HG02852 (cell line): Measurements from ENCODE around the gene VCAM1.

Source experiments
- ATAC-seq: cut with Tn5 transposase; IDR thresholded peaks from one replicate; pipeline ENCODE4 v1.9.1; 2021; ENCODE audit warnings: mild to moderate bottlenecking, moderate library complexity; ENCODE audit not compliant: unreplicated experiment

VCAM1 gene

GRCh38 chr1:100722221-100722620 is 2.7 kb downstream of the VCAM1 start:
- no peak for ATAC-seq

DNA sequence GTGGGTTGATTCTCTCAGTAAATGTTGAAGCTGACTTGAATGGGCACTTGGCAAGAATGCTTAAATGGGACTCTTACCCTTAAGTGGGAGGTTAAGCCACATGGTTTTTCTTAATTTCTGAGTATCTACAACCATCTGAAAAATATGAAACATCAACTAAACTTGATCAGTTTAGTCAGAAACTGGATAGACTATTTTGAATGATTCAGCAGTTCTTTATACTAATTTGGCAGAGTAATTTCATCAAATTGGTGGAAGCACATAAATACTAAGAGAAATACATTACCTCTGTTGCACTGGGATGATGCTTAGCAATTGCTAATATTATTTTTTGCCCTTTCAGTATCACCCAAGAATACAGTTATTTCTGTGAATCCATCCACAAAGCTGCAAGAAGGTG is 4.7 kb downstream of the VCAM1 start:
- ATAC-seq, result no peak

- no peak for ATAC-seq
Observed at GRCh38 chr1:100730130-100730529, 10.6 kb downstream of the VCAM1 start.

DNA sequence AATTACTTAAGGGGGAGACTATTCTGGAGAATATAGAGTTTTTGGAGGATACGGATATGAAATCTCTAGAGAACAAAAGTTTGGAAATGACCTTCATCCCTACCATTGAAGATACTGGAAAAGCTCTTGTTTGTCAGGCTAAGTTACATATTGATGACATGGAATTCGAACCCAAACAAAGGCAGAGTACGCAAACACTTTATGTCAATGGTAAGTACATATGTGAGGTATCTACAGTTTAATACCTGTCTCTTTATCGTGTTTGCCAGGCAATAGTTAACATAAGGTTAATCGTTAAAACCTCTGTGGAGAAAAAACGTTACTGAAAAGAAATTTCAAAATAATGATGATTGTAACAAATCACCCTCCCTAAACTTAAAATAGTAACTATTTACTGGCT is 11.8 kb downstream of the VCAM1 start:
- no peak for ATAC-seq

GRCh38 chr1:100731758-100732157 is 12.2 kb downstream of the VCAM1 start:
- ATAC-seq, result no peak

DNA sequence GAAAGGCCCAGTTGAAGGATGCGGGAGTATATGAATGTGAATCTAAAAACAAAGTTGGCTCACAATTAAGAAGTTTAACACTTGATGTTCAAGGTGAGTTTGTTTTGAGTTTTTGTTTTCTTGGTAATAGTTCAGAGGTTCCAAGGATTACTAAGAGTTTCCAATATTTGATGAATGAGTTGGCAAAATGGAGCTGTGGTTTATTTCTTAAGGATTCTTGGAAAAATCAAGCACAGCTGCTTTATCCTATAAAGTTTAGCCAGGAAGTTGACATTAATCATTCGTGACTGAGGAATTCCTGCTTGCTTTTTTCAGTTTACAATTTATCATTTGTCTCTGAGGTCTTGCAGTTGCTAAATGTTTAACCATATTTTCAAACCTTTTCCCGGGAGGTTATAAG is 15.1 kb downstream of the VCAM1 start:
- no peak for ATAC-seq

GRCh38 chr1:100735244-100735643 is 15.7 kb downstream of the VCAM1 start:
- ATAC-seq, result no peak

GRCh38 chr1:100736324-100736723 is 16.8 kb downstream of the VCAM1 start:
- no peak for ATAC-seq

DNA sequence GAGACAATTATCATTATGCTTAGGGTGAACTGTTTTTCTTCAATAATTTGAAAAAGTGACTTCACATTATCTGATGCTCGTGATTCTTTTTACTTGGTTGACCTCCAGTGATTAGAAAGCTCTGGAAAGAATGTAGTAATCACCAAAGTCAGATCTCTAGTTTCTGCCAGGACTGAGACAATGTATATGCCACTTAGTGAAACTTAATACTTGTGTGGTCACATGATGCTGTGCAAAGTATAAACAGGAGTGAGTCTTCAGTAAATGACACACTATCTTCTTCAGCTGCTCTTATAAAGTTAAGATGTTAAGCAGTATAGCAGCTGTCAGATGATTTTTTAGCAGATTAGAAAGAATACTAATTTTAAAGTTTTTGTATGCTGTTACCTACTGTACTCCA is 17.2 kb downstream of the VCAM1 start:
- ATAC-seq, result no peak

- no peak for ATAC-seq
Observed at GRCh38 chr1:100746542-100746932, 27.0 kb downstream of the VCAM1 start.

DNA sequence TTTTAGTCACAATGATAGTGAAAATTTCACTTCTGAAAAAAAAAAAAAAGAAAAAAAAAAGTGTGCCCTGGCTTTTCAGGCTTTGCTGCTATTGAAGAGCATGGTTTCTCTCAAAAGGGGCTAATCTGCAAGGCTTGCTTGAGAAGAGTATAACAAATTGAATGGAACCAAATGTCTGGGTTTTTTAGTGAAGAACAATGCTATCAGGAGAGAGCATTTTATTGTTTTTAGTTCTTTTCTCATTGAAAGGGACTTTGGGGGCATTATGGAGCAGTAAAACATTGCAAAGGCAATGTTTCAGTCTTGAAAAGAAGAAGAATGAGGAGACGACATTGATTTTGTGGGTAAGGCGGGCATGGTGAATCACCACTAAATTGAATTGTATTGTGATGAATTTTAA is 28.2 kb downstream of the VCAM1 start:
- no peak for ATAC-seq

DNA sequence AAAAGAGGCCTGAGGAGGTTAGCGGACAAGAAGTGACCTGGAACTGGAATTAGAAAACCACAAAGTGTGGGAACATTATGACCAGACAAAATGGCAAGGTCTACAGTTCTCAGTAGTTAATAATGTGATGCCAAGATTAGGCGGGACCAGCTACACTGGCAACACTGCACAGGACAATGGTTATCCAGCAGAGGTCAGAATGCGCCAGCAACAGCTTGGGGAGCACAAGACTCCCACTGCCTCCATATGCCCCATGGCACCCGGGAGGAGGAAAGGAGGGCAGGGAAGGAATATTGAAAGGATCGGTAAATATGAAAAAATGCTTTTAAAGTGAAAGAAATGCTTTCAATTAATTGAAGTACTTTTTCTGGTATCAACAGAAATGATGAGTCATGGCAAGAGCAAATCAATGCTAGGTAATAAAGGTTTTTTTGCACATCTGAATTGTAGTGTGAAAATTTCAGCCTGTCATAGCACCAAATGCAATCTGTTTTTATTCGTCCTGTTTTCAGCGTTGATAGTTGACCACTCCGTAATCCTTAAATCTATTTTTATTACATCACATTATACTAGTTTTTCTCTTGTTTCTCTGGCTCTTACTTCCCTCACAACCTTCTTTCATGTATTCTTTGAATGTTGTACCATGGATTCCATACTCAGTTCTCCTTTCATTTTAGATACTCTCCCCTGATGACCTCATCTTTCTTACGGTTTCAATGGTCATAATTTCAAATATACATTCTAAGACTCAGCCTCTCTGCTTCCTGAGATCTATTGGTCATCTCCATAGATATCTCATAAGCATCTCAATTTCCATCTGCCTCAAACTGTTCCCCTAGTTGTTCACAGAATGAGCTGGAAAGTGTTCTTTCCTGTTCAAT is 30.7 kb downstream of the VCAM1 start:
- no peak for ATAC-seq

DNA sequence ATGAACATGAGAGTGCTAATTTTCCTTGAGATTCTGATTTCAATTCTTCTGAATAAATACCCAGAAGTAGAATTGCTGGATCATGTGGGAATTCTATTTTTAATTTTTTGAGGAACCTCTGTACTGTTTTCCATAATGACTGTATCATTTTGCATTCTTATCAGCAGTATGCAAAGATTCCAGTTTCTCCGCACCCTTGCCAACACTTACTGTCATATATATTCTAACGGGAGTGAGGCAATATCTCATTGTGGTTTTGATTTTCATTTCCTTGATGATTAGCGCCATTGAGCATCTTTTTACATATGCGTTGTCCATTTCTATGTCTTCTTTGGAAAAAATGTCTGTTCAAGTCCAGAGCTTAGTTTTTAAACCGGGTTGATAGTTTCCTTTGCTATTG is 33.2 kb downstream of the VCAM1 start:
- no peak for ATAC-seq

DNA sequence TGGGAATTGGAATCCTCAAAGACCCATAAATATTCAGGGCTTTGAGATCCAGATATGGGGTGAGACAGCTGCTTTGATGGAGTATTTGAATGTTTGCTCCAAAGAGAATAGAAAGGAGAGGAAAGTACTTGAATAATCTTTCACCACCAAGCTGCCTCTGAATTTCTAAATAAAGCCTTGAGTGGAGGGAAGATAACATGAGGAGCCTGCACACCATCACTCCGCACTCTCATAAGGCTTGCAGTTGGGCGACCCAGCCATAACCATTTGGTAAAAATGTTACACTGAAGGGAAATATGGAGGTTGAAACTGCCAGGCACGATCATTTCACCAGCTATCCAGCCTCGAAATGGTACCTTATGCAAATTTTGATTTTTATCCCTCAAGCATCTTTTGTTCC is 38.4 kb downstream of the VCAM1 start:
- ATAC-seq, result no peak

DNA sequence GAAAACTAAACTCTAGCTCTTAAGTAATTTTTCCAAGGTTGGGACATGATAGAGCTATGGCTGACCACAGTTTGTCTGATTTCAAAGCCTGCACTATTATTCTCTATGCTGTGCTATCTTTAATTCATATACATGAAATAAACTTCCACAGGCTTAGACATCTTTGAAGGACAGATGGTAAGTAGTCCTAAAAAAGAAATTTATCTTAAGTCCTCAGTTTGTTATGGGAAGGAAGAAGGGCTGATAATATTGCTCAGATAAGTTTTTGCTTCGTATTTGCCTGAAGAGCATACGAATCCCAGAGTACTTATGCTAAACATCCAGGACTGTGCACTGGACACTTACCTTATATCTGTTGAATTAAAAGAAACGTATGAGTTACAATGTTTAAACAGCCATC is 39.6 kb downstream of the VCAM1 start:
- ATAC-seq, result no peak

DNA sequence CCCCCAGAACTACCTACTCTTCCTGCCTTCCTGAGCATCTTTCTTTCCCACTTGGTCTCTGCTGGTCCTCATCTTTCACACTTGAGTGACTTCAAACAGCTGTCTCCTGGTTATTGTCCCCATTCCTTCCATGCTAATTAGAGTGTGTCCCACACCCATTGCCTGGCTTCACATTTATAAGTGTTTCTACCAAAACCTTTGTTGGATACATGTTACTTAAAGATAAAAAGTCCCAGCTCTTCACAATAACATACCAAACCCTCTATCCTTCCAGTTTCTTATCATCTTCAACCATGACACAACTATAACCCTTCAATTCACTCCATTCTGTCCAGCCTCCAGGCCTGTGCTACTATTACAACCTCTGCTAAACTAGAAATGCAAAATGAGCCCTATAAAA is 41.0 kb downstream of the VCAM1 start:
- no peak for ATAC-seq

- ATAC-seq, result no peak
Observed at GRCh38 chr1:100762461-100762860, 42.9 kb downstream of the VCAM1 start.

GRCh38 chr1:100767176-100767890 is 47.8 kb downstream of the VCAM1 start:
- ATAC-seq, result no peak

DNA sequence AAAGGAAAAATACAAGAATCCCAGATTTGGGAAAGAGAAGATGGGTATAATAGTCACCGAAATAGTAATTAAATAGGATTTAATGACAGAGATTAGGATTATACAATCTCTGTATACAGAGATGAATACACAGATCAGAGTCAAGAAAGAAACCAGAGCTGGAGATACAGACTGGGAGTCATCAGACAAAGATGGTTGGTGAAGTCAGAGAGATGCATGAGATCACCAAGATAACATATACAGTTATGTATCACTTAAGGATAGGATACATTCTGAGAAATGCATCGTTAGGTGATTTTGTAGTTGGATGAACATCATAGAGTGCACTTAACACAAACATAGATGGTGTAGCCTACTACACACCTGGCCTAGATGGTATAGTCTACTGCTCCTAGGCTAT is 49.8 kb downstream of the VCAM1 start:
- ATAC-seq, result no peak

DNA sequence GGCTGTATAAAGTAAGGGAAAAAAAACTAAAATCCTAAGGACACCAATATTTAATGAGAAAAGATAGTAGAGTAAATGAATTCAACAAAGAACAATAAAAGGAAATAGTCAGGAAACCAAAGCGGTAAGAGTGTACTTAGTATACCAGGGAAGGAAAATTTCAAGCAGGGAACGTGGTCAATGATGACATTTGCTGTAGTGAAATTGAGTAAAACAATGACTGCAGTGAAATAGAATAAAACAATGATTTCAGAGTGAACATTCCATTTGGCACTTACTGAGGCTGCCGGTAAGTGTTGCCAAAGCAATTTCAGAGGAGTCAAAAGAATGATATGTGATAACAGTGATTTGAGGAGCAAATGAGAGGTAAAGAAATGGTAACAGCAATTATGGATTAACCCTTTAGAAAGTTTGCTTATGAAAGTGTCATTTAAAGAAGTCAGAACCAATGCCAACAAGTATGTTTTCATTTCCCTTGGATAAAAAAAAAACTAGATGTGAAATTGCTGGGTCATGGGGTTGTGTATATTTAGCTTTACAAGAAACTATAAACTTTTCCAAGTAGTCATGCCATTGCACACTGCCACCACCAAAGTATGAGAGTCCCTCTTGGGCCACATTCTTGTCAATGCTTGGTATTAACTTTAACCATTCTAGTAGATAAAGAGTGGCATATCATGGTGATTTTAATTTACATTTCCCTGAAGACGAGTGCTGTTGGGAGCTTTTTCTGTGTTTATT is 50.5 kb downstream of the VCAM1 start:
- ATAC-seq, result no peak

DNA sequence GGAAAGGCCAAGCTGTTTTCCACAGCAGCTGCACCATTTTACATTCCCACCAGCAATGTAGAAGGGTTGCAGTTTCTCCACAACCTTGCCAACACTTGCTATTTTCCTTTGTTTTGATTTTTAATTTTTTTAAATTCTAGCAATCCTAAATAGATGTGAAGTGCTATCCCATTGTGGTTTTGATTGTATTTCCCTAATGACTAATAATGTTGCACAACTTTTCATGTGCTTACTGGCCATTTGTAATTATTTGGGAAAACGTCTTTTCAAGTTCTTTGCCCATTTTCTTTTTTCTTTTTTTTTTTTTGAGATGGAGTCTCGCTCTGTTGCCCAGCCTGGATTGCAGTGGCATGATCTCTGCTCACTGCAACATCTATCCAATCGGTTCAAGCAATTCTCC is 53.9 kb downstream of the VCAM1 start:
- no peak for ATAC-seq

- ATAC-seq, result no peak
Observed at GRCh38 chr1:100774370-100774769, 54.8 kb downstream of the VCAM1 start.
